Hepatocyte (in vitro differentiated cells): ENCODE measurements around the gene ETS2. TPM values are rescaled to one million over a fixed set of nuclear protein-coding genes. Genes with fewer than 3 reads are reported as not detected.
A peak's percentile ranks its signal among the peaks of the same experiment; 100 is the strongest.

Experiments
- DNase-seq: peaks from one replicate; pipeline ENCODE4 v3.0.0-alpha.2; 2016; ENCODE audit warnings: low spot score
- H2AFZ ChIP-seq: fragments of 200-600 bp; sonication (generic); 2 replicates; pipeline ENCODE4 v1.6.0; 2016; ENCODE audit warnings: antibody characterized with exemption, mild to moderate bottlenecking
- H3K27ac ChIP-seq: fragments of 200-600 bp; sonication (generic); 2 replicates; pipeline ENCODE4 v1.5.1; 2016; ENCODE audit warnings: mild to moderate bottlenecking
- H3K27me3 ChIP-seq: fragments of 200-600 bp; sonication (generic); 2 replicates; pipeline ENCODE4 v1.6.1; 2016
- H3K36me3 ChIP-seq: fragments of 200-600 bp; sonication (generic); replicated peaks from 2 replicates; pipeline ENCODE4 v1.5.1; 2016; ENCODE audit warnings: low read depth; ENCODE audit not compliant: insufficient read depth
- H3K4me1 ChIP-seq: fragments of 200-600 bp; sonication (generic); 2 replicates; pipeline ENCODE4 v1.5.1; 2016; ENCODE audit warnings: mild to moderate bottlenecking, moderate library complexity; ENCODE audit not compliant: insufficient read depth
- H3K4me2 ChIP-seq: fragments of 200-600 bp; sonication (generic); 2 replicates; pipeline ENCODE4 v1.6.0; 2016
- H3K4me3 ChIP-seq: fragments of 200-600 bp; sonication (generic); 2 replicates; pipeline ENCODE4 v1.5.1; 2016; ENCODE audit warnings: mild to moderate bottlenecking
- H3K79me2 ChIP-seq: fragments of 200-600 bp; sonication (generic); 2 replicates; pipeline ENCODE4 v1.6.0; 2017; ENCODE audit warnings: mild to moderate bottlenecking
- H3K9me2 ChIP-seq: fragments of 200-600 bp; sonication (generic); replicated peaks from 2 replicates; pipeline ENCODE4 v1.6.0; 2017; ENCODE audit warnings: mild to moderate bottlenecking; ENCODE audit not compliant: insufficient read depth
- H3K9me3 ChIP-seq: fragments of 200-600 bp; sonication (generic); 2 replicates; pipeline ENCODE4 v1.5.1; 2016; ENCODE audit warnings: low read depth, mild to moderate bottlenecking
- H4K20me1 ChIP-seq: fragments of 200-600 bp; sonication (generic); 2 replicates; pipeline ENCODE4 v1.6.0; 2016; ENCODE audit warnings: mild to moderate bottlenecking; ENCODE audit not compliant: insufficient read depth, poor library complexity, severe bottlenecking
- EZH2 ChIP-seq: fragments of 200-600 bp; sonication (generic); IDR thresholded peaks from 2 replicates; pipeline ENCODE4 v1.6.1; 2016; ENCODE audit warnings: antibody characterized with exemption, mild to moderate bottlenecking, borderline replicate concordance
- EZH2phosphoT487 ChIP-seq: fragments of 200-600 bp; sonication (generic); IDR thresholded peaks from one replicate; pipeline ENCODE4 v1.6.1; 2018; ENCODE audit warnings: antibody characterized with exemption, mild to moderate bottlenecking, low read depth, moderate library complexity; ENCODE audit not compliant: unreplicated experiment, severe bottlenecking
- WGBS: methylation state at CpG from one replicate; pipeline ENCODE4 v1.1.6; 2016; ENCODE audit warnings: low lambda C conversion rate; ENCODE audit errors: missing lambda C conversion rate; 5-methylcytosine and 5-hydroxymethylcytosine counted together
- polyA plus RNA-seq: library from polyadenylated mRNA; unstranded; fragments of >200 nt; fragmentation: Nextera tagmentation; extraction: Ambion mirVana; gene quantifications from 2 replicates; pipeline ENCODE4 v1.2.1, GENCODE V29; 2016
- total RNA-seq: library from RNA; depleted of rRNA; stranded (reverse); fragments of >200 nt; gene quantifications from 2 replicates; pipeline ENCODE4 v1.2.3, GENCODE V29; 2014
- TF ChIP-seq, protein P1 (sequence below): fragments of 200-600 bp; sonication (generic); IDR thresholded peaks from 2 replicates; pipeline ENCODE4 v1.5.1; 2016; ENCODE audit warnings: antibody characterized with exemption, mild to moderate bottlenecking; ENCODE audit not compliant: poor library complexity

ETS2 gene
- total and polyA plus RNA-seq, 2 experiments from 2014 or later, result 95.1 to 106 TPM

- DNase-seq, result no peak
Observed at GRCh38 chr21:38760017-38760761, 45.5 kb upstream of the ETS2 start.

GRCh38 chr21:38760762-38761155 lies 45.0 kb upstream of the ETS2 start:
- no peak overlapping the region for H2AFZ ChIP-seq
- H3K4me2 ChIP-seq, result no peak overlapping the region
- H3K4me3 ChIP-seq, result no peak overlapping the region
- H3K27me3 ChIP-seq, result no peaks in the 10 kb centered on the region
- no peaks in the 10 kb centered on the region for H3K79me2 ChIP-seq
- TF ChIP-seq EZH2, result no peak
- TF ChIP-seq, protein P1, sequence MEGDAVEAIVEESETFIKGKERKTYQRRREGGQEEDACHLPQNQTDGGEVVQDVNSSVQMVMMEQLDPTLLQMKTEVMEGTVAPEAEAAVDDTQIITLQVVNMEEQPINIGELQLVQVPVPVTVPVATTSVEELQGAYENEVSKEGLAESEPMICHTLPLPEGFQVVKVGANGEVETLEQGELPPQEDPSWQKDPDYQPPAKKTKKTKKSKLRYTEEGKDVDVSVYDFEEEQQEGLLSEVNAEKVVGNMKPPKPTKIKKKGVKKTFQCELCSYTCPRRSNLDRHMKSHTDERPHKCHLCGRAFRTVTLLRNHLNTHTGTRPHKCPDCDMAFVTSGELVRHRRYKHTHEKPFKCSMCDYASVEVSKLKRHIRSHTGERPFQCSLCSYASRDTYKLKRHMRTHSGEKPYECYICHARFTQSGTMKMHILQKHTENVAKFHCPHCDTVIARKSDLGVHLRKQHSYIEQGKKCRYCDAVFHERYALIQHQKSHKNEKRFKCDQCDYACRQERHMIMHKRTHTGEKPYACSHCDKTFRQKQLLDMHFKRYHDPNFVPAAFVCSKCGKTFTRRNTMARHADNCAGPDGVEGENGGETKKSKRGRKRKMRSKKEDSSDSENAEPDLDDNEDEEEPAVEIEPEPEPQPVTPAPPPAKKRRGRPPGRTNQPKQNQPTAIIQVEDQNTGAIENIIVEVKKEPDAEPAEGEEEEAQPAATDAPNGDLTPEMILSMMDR, result no peak
- no peak for TF ChIP-seq EZH2phosphoT487
- H3K4me1 ChIP-seq, result peaks cover 21% of the 10 kb centered on the region
- H3K9me2 ChIP-seq, result no peaks in the 10 kb centered on the region
- H3K9me3 ChIP-seq, result no peaks in the 10 kb centered on the region
- DNase-seq, result no peak
- H3K36me3 ChIP-seq, result no peaks in the 10 kb centered on the region
- peak overlapping the region; percentile 80 for H3K27ac ChIP-seq
- H4K20me1 ChIP-seq, result no peaks in the 10 kb centered on the region
- 82% methylated on average over 7 of the region's 7 CpGs for WGBS

More at GRCh38 chr21:38760017-38760761, 45.5 kb upstream of the ETS2 start:
- Histone ChIP-seq H3K27ac (peak overlapping the region; percentile 80), H3K36me3 (no peaks in the 10 kb centered on the region), H3K79me2 (no peaks in the 10 kb centered on the region), H3K9me2 (no peaks in the 10 kb centered on the region), H4K20me1 (no peaks in the 10 kb centered on the region), H3K27me3 (no peaks in the 10 kb centered on the region), H3K4me3 (no peak overlapping the region), H3K4me1 (peaks cover 21% of the 10 kb centered on the region), H3K4me2 (no peak overlapping the region), H2AFZ (no peak overlapping the region), H3K9me3 (no peaks in the 10 kb centered on the region)
- WGBS, result 67% methylated on average over 14 of the region's 14 CpGs
- TF ChIP-seq EZH2phosphoT487 (no peak), EZH2 (no peak)
- TF ChIP-seq, protein P1, result no peak

DNA sequence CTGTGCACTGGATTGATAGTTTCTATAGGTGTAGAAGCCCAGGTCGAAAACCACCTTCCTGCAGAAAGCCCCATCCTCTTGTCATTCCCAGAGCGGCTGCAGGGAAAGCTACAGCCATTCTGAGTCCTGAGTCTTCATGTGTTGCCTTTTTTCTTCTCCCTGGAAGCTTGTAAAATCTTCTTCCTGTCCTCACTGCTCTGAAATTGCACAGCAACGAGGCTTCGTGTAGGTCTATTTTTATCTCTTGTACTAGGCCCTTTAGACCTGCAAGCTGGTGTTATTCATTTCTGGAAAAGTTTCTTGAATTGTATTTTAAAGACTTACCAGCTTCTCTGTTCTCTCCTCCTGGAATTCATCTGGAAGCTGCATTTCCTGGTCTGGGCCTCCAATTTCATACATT lies 44.2 kb upstream of the ETS2 start:
- H3K9me3 ChIP-seq, result no peaks in the 10 kb centered on the region
- H3K79me2 ChIP-seq, result no peaks in the 10 kb centered on the region
- H3K27me3 ChIP-seq, result no peaks in the 10 kb centered on the region
- H3K4me1 ChIP-seq, result peaks cover 21% of the 10 kb centered on the region
- peak overlapping the region; percentile 80 for H3K27ac ChIP-seq
- no peak overlapping the region for H3K4me3 ChIP-seq
- no peak overlapping the region for H2AFZ ChIP-seq
- no peak for TF ChIP-seq EZH2
- no peaks in the 10 kb centered on the region for H3K36me3 ChIP-seq
- WGBS, result 61% methylated on average over 4 of the region's 4 CpGs
- no peak for DNase-seq
- H3K9me2 ChIP-seq, result no peaks in the 10 kb centered on the region
- no peaks in the 10 kb centered on the region for H4K20me1 ChIP-seq
- no peak overlapping the region for H3K4me2 ChIP-seq

DNA sequence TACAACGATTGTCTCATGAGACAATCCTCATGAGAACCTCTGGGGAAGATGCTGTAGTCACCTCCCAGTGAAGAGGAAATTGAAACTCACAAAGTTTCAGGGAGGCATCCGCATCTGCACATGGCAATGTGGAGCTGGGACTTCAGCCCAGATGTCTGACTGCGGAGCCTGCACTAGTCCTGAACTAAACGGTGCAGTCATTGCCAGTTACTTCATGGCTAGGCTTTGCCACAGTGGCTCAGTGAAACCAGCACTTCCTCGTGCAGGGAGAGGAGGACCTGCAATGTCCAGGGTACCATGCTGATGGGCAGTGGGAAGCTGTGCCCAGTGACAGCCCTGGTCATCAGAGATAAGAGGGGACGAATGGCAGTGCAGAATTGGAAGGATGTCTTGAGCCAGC lies 40.7 kb upstream of the ETS2 start:
- H3K4me2 ChIP-seq, result no peak overlapping the region
- no peaks in the 10 kb centered on the region for H3K9me3 ChIP-seq
- no peaks in the 10 kb centered on the region for H4K20me1 ChIP-seq
- H3K9me2 ChIP-seq, result no peaks in the 10 kb centered on the region
- 95% methylated on average over 6 of the region's 6 CpGs for WGBS
- H3K79me2 ChIP-seq, result no peaks in the 10 kb centered on the region
- H3K4me3 ChIP-seq, result no peak overlapping the region
- TF ChIP-seq EZH2phosphoT487, result no peak
- TF ChIP-seq, protein P1, result no peak
- no peak for TF ChIP-seq EZH2
- H3K4me1 ChIP-seq, result peaks cover 20% of the 10 kb centered on the region
- H3K27ac ChIP-seq, result no peak overlapping the region
- H2AFZ ChIP-seq, result no peak overlapping the region
- no peak for DNase-seq
- no peaks in the 10 kb centered on the region for H3K27me3 ChIP-seq
- no peaks in the 10 kb centered on the region for H3K36me3 ChIP-seq
